ENCODE results near the gene CHST1. TPM values are rescaled to one million over a fixed set of nuclear protein-coding genes. Genes with fewer than 3 reads are reported as not detected.

Gene CHST1
- total and polyA plus RNA-seq, 2 experiments from 2014 or later: 0.84 to 2.7 TPM

DNA sequence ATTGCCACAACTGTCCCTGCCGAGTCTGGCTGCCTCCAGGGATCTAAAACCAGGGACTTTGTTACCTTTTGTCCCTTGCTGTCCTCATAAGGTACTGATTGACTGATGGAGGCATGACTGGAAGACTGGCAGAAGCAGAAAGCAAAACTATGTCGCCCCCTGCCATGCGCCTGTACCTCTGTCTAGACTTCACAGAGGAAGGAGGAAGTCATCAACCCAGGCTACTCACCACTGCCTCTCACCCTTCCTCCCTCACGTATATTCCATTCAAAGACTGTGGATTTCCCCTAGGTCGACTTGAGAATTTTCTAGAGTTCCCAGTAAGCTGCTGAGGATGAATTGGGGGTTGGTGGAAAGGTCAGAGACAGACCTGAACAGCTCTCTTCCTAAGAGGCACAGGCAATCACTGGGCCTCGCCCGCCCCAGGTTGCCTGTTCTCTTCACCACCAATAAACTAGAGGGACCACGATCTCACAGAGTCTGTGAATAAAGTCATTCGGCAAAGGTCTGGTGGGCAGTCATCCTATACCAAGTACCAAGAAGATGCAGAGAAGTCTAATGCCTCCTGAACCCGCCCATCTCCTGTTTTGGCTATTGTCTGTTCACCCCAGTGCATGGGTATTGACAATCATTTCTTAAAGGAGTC lies 27.5 kb upstream of the CHST1 start:
- Histone ChIP-seq H4K20me1 (replicated peaks; ENCODE audit: insufficient read depth) (no peaks in the 10 kb centered on the region), H3K36me3 (ENCODE audit: insufficient read depth) (no peaks in the 10 kb centered on the region), H3K9me2 (ENCODE audit: insufficient read depth) (no peaks in the 10 kb centered on the region; the same call in 1 of the 2 replicates), H3K79me2 (replicated peaks; ENCODE audit: insufficient read depth) (no peaks in the 10 kb centered on the region), H3K27ac (ENCODE audit: low read depth) (no peak overlapping the region), H3K27me3 (ENCODE audit: insufficient read depth) (no peaks in the 10 kb centered on the region), H3K4me1 (ENCODE audit: insufficient read depth) (no peaks in the 10 kb centered on the region), H2AFZ (0 out of 2 replicates have a peak overlapping the region, but pooled peaks have one; percentile 10), H3F3A (replicated peaks; ENCODE audit: low read depth) (no peaks in the 10 kb centered on the region), H3K4me2 (no peak overlapping the region), H3K4me3 (no peak overlapping the region)
- TF ChIP-seq JUNB (IDR thresholded peaks at IDR 0.05; ENCODE audit: unreplicated experiment): no peak
- TF ChIP-seq EZH2phosphoT487 (IDR thresholded peaks at IDR 0.05; ENCODE audit: unreplicated experiment): no peak
- TF ChIP-seq, protein P1, sequence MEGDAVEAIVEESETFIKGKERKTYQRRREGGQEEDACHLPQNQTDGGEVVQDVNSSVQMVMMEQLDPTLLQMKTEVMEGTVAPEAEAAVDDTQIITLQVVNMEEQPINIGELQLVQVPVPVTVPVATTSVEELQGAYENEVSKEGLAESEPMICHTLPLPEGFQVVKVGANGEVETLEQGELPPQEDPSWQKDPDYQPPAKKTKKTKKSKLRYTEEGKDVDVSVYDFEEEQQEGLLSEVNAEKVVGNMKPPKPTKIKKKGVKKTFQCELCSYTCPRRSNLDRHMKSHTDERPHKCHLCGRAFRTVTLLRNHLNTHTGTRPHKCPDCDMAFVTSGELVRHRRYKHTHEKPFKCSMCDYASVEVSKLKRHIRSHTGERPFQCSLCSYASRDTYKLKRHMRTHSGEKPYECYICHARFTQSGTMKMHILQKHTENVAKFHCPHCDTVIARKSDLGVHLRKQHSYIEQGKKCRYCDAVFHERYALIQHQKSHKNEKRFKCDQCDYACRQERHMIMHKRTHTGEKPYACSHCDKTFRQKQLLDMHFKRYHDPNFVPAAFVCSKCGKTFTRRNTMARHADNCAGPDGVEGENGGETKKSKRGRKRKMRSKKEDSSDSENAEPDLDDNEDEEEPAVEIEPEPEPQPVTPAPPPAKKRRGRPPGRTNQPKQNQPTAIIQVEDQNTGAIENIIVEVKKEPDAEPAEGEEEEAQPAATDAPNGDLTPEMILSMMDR (conservative IDR thresholded peaks at IDR 0.05; ENCODE audit: low read depth in 2 of 2): peak in 1 of 2 experiments; percentile 32; a peak in 2 of 4 replicates
- H3K9me3 Mint-ChIP-seq: no peaks in the 10 kb centered on the region
- H3K27ac Mint-ChIP-seq: no peak overlapping the region
- no peak overlapping the region for H3K4me3 Mint-ChIP-seq
- ATAC-seq: no peak
- no peaks in the 10 kb centered on the region for H3K36me3 Mint-ChIP-seq (ENCODE audit: low read depth)
- H3K27me3 Mint-ChIP-seq (ENCODE audit: insufficient read depth, low read depth, poor library complexity): peaks cover 5% of the 10 kb centered on the region
- no peak for DNase-seq (ENCODE audit: low spot score)
- peaks cover 10% of the 10 kb centered on the region for H3K4me1 Mint-ChIP-seq

DNA sequence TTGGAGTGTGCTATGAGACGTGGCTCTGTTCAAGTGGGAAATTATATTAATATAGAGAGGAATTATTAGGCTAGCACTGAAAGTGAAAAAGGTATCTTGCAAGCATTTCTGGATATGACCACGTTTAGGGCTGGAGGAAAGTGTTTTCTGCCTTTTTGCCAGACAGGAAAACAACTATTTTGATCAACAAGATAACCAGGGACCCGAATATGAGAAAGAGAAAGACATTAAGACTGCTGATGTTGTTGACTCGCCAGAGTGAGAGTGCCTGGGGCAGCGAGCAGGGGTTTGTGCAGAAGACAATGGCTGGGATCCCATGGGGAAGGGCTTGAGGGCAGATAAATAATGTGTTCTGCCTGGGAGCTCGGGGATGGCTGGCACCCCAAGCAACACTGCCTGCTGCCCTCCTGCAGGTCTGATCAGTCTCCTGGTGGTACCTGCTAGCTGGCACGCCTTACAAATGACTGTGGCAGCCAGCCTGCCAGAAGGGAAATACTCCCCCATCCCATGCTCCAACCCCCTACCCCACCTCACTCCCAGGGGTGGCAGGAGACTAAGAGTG lies 23.1 kb upstream of the CHST1 start:
- DNase-seq (ENCODE audit: low spot score): no peak
- no peaks in the 10 kb centered on the region for H3K9me2 ChIP-seq (ENCODE audit: insufficient read depth)
- Mint-ChIP-seq H3K27me3 (ENCODE audit: insufficient read depth, low read depth, poor library complexity) (peaks cover 9% of the 10 kb centered on the region), H3K36me3 (ENCODE audit: low read depth) (no peaks in the 10 kb centered on the region), H3K4me3 (no peak overlapping the region), H3K4me1 (peaks cover 12% of the 10 kb centered on the region), H3K27ac (no peak overlapping the region), H3K9me3 (no peaks in the 10 kb centered on the region)
- H3F3A ChIP-seq (replicated peaks; ENCODE audit: low read depth): no peaks in the 10 kb centered on the region
- ATAC-seq: no peak; the same call in 2 of the 3 replicates
- no peaks in the 10 kb centered on the region for H3K27me3 ChIP-seq (ENCODE audit: insufficient read depth)
- no peaks in the 10 kb centered on the region for H3K36me3 ChIP-seq (ENCODE audit: insufficient read depth)
- no peaks in the 10 kb centered on the region for H3K79me2 ChIP-seq (replicated peaks; ENCODE audit: insufficient read depth)
- no peak overlapping the region for H3K4me3 ChIP-seq
- no peak overlapping the region for H3K4me2 ChIP-seq
- no peak overlapping the region for H3K27ac ChIP-seq (ENCODE audit: low read depth)
- peaks cover 5% of the 10 kb centered on the region; the same call in 1 of the 2 replicates for H3K4me1 ChIP-seq (ENCODE audit: insufficient read depth)
- no peak overlapping the region for H2AFZ ChIP-seq
- no peaks in the 10 kb centered on the region for H4K20me1 ChIP-seq (replicated peaks; ENCODE audit: insufficient read depth)
- TF ChIP-seq POLR2AphosphoS5 (IDR thresholded peaks at IDR 0.05; ENCODE audit: low read depth): no peak
- TF ChIP-seq, protein P2, sequence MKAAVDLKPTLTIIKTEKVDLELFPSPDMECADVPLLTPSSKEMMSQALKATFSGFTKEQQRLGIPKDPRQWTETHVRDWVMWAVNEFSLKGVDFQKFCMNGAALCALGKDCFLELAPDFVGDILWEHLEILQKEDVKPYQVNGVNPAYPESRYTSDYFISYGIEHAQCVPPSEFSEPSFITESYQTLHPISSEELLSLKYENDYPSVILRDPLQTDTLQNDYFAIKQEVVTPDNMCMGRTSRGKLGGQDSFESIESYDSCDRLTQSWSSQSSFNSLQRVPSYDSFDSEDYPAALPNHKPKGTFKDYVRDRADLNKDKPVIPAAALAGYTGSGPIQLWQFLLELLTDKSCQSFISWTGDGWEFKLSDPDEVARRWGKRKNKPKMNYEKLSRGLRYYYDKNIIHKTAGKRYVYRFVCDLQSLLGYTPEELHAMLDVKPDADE (IDR thresholded peaks at IDR 0.05): no peak
- TF ChIP-seq, protein P3, sequence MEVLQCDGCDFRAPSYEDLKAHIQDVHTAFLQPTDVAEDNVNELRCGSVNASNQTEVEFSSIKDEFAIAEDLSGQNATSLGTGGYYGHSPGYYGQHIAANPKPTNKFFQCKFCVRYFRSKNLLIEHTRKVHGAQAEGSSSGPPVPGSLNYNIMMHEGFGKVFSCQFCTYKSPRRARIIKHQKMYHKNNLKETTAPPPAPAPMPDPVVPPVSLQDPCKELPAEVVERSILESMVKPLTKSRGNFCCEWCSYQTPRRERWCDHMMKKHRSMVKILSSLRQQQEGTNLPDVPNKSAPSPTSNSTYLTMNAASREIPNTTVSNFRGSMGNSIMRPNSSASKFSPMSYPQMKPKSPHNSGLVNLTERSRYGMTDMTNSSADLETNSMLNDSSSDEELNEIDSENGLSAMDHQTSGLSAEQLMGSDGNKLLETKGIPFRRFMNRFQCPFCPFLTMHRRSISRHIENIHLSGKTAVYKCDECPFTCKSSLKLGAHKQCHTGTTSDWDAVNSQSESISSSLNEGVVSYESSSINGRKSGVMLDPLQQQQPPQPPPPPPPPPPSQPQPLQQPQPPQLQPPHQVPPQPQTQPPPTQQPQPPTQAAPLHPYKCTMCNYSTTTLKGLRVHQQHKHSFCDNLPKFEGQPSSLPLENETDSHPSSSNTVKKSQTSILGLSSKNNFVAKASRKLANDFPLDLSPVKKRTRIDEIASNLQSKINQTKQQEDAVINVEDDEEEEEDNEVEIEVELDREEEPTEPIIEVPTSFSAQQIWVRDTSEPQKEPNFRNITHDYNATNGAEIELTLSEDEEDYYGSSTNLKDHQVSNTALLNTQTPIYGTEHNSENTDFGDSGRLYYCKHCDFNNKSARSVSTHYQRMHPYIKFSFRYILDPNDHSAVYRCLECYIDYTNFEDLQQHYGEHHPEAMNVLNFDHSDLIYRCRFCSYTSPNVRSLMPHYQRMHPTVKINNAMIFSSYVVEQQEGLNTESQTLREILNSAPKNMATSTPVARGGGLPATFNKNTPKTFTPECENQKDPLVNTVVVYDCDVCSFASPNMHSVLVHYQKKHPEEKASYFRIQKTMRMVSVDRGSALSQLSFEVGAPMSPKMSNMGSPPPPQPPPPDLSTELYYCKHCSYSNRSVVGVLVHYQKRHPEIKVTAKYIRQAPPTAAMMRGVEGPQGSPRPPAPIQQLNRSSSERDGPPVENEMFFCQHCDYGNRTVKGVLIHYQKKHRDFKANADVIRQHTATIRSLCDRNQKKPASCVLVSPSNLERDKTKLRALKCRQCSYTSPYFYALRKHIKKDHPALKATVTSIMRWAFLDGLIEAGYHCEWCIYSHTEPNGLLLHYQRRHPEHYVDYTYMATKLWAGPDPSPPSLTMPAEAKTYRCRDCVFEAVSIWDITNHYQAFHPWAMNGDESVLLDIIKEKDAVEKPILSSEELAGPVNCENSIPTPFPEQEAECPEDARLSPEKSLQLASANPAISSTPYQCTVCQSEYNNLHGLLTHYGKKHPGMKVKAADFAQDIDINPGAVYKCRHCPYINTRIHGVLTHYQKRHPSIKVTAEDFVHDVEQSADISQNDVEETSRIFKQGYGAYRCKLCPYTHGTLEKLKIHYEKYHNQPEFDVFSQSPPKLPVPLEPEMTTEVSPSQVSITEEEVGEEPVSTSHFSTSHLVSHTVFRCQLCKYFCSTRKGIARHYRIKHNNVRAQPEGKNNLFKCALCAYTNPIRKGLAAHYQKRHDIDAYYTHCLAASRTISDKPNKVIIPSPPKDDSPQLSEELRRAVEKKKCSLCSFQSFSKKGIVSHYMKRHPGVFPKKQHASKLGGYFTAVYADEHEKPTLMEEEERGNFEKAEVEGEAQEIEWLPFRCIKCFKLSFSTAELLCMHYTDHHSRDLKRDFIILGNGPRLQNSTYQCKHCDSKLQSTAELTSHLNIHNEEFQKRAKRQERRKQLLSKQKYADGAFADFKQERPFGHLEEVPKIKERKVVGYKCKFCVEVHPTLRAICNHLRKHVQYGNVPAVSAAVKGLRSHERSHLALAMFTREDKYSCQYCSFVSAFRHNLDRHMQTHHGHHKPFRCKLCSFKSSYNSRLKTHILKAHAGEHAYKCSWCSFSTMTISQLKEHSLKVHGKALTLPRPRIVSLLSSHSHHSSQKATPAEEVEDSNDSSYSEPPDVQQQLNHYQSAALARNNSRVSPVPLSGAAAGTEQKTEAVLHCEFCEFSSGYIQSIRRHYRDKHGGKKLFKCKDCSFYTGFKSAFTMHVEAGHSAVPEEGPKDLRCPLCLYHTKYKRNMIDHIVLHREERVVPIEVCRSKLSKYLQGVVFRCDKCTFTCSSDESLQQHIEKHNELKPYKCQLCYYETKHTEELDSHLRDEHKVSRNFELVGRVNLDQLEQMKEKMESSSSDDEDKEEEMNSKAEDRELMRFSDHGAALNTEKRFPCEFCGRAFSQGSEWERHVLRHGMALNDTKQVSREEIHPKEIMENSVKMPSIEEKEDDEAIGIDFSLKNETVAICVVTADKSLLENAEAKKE (CRISPR knock-in tag; IDR thresholded peaks at IDR 0.05): no peak
- TF ChIP-seq ZNF114 (CRISPR knock-in tag; IDR thresholded peaks at IDR 0.05): no peak
- no peak for TF ChIP-seq ZNF331 (CRISPR knock-in tag; IDR thresholded peaks at IDR 0.05; ENCODE audit: low read depth)
- TF ChIP-seq NANOG (IDR thresholded peaks at IDR 0.05; ENCODE audit: borderline replicate concordance): no peak
- no peak for TF ChIP-seq EZH2 (IDR thresholded peaks at IDR 0.05; ENCODE audit: low read depth, unreplicated experiment)
- no peak for TF ChIP-seq STAT1 (IDR thresholded peaks at IDR 0.05; ENCODE audit: unreplicated experiment)
- no peak for TF ChIP-seq JUNB (IDR thresholded peaks at IDR 0.05; ENCODE audit: unreplicated experiment)

Measured in GM23338 (cell line).